Adrenal gland (tissue), 12 donors: ENCODE measurements around the gene DBET. TPM values are rescaled to one million over a fixed set of nuclear protein-coding genes. Genes with fewer than 3 reads are reported as not detected.
"Not testable (repeated sequence)": the region's sequence is repeated elsewhere in the genome, so short reads cannot be mapped to it uniquely, and the experiment has no call there.

Experiments used
- DNase-seq, 7 donors: peaks; one replicate each; pipeline ENCODE4 v3.0.0-alpha.2; 2019 to 2020
- H3K27ac ChIP-seq, 5 donors: fragments of 200-600 bp; sonication (generic) in 4 of 5; 1 replicate in 3 of 5; 2 replicates in 2 of 5; pipeline versions ENCODE4 v1.5.1 to v1.8.0; 2016 to 2020; ENCODE audit warnings: mild to moderate bottlenecking in 1 of 5
- H3K27me3 ChIP-seq: fragments of 200-600 bp; 2 replicates; pipeline ENCODE4 v1.8.0; 2021
- H3K36me3 ChIP-seq, 2 donors: fragments of 200-600 bp; replicated peaks in 1 of 2; 1 replicate in 1 of 2; 2 replicates in 1 of 2; pipeline versions ENCODE4 v1.5.1 to v1.8.0; 2018 to 2022
- H3K4me1 ChIP-seq, 2 donors: fragments of 200-600 bp; replicated peaks in 1 of 2; 1 replicate in 1 of 2; 2 replicates in 1 of 2; pipeline versions ENCODE4 v1.5.1 to v1.8.0; 2018 to 2021
- H3K4me3 ChIP-seq, 4 donors: fragments of 200-600 bp; sonication (generic) in 3 of 4; one replicate each; pipeline ENCODE4 v1.5.1; 2016 to 2018
- H3K9me3 ChIP-seq, 3 donors: fragments of 200-600 bp; sonication (generic) in 1 of 3; replicated peaks in 1 of 3; 1 replicate in 2 of 3; 2 replicates in 1 of 3; pipeline versions ENCODE4 v1.5.1 to v1.8.0; 2016 to 2021
- CTCF ChIP-seq, 6 experiments: fragments of 450-650 bp in 4 of 6; fragments of 200-600 bp in 2 of 6; sonication (generic) in 1 of 6; IDR thresholded peaks; 1 replicate in 5 of 6; 2 replicates in 1 of 6; pipeline versions ENCODE4 v1.5.1 to v1.8.0; 2016 to 2021; ENCODE audit warnings: antibody characterized with exemption in 6 of 6, mild to moderate bottlenecking in 2 of 6, moderate library complexity in 1 of 6
- POLR2A ChIP-seq, 2 donors: fragments of 450-650 bp; IDR thresholded peaks; one replicate each; pipeline ENCODE4 v1.6.1; 2017; ENCODE audit warnings: antibody characterized with exemption in 2 of 2, mild to moderate bottlenecking in 2 of 2, moderate library complexity in 1 of 2
- WGBS, 4 donors: extraction: QIAGEN DNeasy Blood & Tissue Kit in 2 of 4; methylation state at CpG; one replicate each; pipeline versions ENCODE4 v1.1.5 to v1.1.7; 2013 to 2017; 5-methylcytosine and 5-hydroxymethylcytosine counted together
- intact Hi-C, 2 donors: fragments of 100-400 bp; cut with DNase I; formaldehyde crosslinking; loops; one replicate each; pipeline versions ENCODE4 v1.14.1 to v1.15.0; 2022 to 2023
- polyA plus RNA-seq, 3 donors: library from polyadenylated mRNA; stranded (reverse); fragments of 200-250 nt in 2 of 3; fragments of 350-450 nt in 1 of 3; fragmentation: Illumina TruSeq in 1 of 3; extraction: RNeasy Lipid Tissue Mini Kit (QIAGEN cat#74804) in 1 of 3; gene quantifications; one replicate each; pipeline ENCODE4 v1.2.3, GENCODE V29; 2013 to 2014
- total RNA-seq, 9 donors: library from RNA; depleted of rRNA in 4 of 9; stranded (reverse); fragments of >200 nt in 4 of 9; fragments of 120-200 nt in 1 of 9; fragmentation: NEBNext Ultra II Directional in 1 of 9; extraction: Animal tissue kit (Norgen Biotek cat#: 25700) in 1 of 9; gene quantifications; one replicate each; pipeline versions ENCODE4 v1.1.0 to v1.2.4, GENCODE V29; 2013 to 2023
- donor health status: healthy with polysubstance abuse.
- donor health status: Bipolar disorder and iron deficiency.
- donor health status: DM: yes; HTN: yes; CAD: no.
- donor health status: DM: no; HTN: no; CAD: no.
- donor health status: DM: no; HTN: no; CAD: no.
- donor health status: DM: yes; HTN: yes; CAD: no.

Gene DBET
- total and polyA plus RNA-seq, 12 donors, result not detected

- Histone ChIP-seq H3K36me3 (no peaks in the 10 kb centered on the region), H3K27ac (no peak overlapping the region), H3K9me3 (no peaks in the 10 kb centered on the region), H3K4me3 (no peak overlapping the region), H3K4me1 (no peaks in the 10 kb centered on the region), H3K27me3 (peaks cover 32% of the 10 kb centered on the region)
- DNase-seq, result no peak
- WGBS, 4 donors, result 7 to 45% (median 10%) methylated on average over 7 to 62 of the region's 62 CpGs
- intact Hi-C loops, result no loop called here
- TF ChIP-seq CTCF (IDR thresholded peaks at IDR 0.05), result no peak
- TF ChIP-seq POLR2A (IDR thresholded peaks at IDR 0.05), result no peak
These were observed 46.7 kb upstream of the DBET start for GRCh38 chr4:190017357-190018200.

GRCh38 chr4:190018201-190018920 lies 45.9 kb upstream of the DBET start:
- H3K9me3 ChIP-seq, result no peaks in the 10 kb centered on the region
- H3K36me3 ChIP-seq, result no peaks in the 10 kb centered on the region
- intact Hi-C loops, result no loop called here
- no peak for DNase-seq
- no peak overlapping the region for H3K4me3 ChIP-seq
- no peak overlapping the region for H3K27ac ChIP-seq
- TF ChIP-seq POLR2A (IDR thresholded peaks at IDR 0.05) (no peak), CTCF (IDR thresholded peaks at IDR 0.05) (no peak)
- H3K27me3 ChIP-seq, result peaks cover 34% of the 10 kb centered on the region
- H3K4me1 ChIP-seq, result no peaks in the 10 kb centered on the region
- WGBS, 4 donors, result 11 to 21% (median 15%) methylated on average over 19 to 38 of the region's 38 CpGs

- Histone ChIP-seq H3K27me3 (peaks cover 34% of the 10 kb centered on the region), H3K27ac (no peak overlapping the region), H3K9me3 (no peaks in the 10 kb centered on the region), H3K36me3 (no peaks in the 10 kb centered on the region), H3K4me1 (no peaks in the 10 kb centered on the region), H3K4me3 (no peak overlapping the region)
- intact Hi-C loops, result no loop called here
- no peak for TF ChIP-seq CTCF (IDR thresholded peaks at IDR 0.05)
- no peak for TF ChIP-seq POLR2A (IDR thresholded peaks at IDR 0.05)
- 7 to 10% (median 9%) methylated on average over 18 to 57 of the region's 57 CpGs for WGBS, 4 donors
- DNase-seq, result no peak
These were observed 45.1 kb upstream of the DBET start for GRCh38 chr4:190019023-190019858.

- H3K9me3 ChIP-seq, H3K27ac ChIP-seq, H3K36me3 ChIP-seq, intact Hi-C loops, H3K4me3 ChIP-seq, H3K4me1 ChIP-seq, DNase-seq: not testable (repeated sequence)
- WGBS, 4 donors, result 17 to 22% (median 19%) methylated on average over 20 to 29 of the region's 29 CpGs
- H3K27me3 ChIP-seq, result peaks cover 29% of the 10 kb centered on the region
These were observed 44.3 kb upstream of the DBET start for GRCh38 chr4:190019859-190020463.
